Measurements from ENCODE around the gene EDN3.

Gene EDN3

DNA sequence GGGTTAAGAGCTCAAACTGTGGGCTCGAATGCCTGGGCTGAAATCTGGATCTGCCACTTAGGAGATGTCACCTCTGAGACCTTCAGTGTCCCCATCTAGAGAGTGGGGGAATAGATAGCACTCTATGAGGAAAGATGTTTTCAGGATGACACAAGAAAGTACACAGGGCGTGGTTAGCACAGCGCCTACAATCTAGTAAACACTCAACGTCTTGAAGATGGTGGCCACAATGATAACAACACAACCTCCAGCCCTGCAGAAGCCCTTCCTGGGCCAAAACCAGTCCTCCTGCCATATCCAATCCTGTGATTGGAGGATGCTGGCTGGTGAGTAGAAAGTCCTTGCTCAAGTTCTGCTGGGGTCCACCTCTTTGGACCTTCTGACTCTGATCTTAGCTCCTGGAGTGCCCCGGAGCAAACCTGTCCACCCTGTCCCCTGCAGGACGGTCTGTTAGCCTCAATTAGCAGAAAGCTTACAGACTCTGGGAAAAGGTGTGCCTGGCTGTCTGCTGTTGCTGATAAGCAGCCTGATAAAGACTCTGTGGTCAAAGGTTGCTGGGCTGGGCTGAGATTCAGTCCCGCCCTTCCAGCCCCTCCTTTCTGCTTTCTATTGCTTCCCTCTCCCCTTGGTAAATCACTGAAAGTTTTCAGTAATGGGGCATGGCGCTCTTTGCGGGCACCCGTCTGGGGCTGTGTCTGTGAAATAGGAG, 8.2 kb downstream of the EDN3 start:
- no peak for DNase-seq (ENCODE audit: low spot score)

DNA sequence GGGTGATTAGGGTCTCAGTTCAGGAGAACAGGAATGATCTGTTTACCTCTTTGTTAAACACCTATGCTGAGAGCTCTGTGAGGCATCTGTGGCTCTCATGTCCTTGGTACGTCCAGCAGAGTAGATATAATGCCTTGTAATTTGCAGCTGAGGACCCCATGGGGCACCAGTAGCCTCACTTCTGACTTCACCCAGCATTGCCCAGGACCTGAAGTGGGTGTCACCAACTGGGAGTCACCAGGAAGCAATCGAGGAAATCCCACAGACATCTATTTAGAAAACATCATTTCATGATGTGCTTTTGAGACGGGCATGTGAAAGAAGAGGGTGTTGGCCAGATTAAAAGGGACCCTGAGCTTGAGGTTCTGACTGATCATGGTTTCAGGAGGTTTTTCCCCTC, 8.8 kb downstream of the EDN3 start:
- DNase-seq (ENCODE audit: low spot score), result no peak

DNA sequence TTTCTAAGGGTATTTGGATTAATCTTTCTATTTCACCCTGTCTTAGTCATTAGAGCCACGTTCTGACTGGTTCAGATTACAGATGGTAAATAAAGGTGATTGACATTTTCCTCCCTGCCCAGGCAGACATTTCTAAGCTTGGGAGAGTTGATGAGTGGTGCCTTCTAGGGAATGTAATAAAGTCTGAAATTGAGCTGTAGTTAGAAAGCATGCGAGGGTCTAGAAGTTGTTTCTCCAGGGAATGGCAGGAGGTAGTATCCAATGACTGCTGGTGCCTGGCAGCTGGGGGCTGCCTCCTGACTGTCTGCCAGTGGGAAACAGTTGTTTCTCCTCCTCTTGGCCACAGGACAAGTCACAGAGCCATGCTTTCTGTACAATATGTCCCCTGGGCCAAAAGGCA, 14.6 kb downstream of the EDN3 start:
- no peak for DNase-seq (ENCODE audit: low spot score)

DNA sequence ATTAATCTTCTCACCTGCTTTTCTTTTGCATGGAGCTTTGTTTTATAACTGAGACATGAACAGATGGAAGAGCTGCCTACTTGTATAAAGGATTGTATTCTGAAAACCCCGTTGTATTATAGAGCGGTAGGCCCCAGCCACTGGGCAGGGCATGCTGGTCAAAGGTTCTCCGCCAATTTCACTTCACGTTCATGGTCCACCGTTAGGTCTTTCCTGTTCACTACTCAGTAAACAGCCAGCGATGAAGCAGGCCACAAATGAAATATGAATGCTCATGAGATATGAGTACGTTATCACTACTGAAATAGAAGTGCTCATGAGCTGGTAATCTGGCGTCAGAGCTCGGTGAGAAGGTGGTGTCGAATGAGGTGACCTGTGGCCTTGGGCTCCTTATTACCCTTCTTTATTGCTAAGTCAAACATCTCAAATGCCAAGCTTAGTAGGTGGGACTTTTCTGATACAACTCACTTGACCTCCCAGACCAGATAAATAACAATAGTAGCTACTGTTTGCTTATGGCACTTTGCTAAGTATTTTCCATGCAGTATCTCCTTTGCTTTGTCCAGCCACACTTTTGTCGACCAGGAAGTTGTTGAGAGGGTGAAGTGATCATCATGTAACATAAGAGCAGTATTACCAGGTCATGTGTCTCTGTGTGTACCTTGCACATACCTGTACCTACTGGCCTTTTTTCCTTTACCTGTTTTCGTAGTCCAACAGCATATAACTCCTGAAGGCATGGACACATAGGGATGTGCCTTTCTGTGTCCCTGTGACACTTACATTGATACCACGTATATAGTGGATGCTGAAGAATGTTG, 16.7 kb downstream of the EDN3 start:
- no peak for DNase-seq (ENCODE audit: low spot score)

DNA sequence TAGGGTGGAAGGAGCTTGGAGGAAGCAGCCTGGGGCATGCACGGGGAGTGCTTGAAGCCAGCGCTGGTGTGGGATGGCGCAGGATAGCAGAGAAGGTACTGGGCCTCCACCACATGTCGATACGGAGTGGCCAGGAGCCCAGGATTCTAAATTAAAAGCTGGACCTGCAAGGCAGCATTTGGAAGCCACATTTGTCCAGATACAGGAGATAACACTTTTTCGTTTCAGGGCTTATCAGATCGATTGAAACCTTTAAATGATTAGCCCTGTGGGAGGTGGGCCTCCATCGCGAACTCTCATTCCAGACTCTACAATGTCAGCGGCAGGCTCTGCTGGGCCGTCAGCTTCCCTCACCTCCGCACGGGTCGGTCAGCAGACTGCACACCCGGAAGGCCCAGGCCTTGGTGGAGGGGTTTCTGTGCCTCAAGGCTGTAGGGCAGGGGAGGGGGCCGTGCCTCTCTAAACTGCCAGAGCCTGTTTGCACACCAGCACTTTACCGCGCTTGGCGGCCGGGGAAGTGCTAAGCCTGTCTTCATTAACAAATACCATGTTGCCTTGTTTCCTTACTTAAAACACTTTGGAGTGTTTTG, 17.9 kb downstream of the EDN3 start:
- no peak for DNase-seq (ENCODE audit: low spot score)

DNA sequence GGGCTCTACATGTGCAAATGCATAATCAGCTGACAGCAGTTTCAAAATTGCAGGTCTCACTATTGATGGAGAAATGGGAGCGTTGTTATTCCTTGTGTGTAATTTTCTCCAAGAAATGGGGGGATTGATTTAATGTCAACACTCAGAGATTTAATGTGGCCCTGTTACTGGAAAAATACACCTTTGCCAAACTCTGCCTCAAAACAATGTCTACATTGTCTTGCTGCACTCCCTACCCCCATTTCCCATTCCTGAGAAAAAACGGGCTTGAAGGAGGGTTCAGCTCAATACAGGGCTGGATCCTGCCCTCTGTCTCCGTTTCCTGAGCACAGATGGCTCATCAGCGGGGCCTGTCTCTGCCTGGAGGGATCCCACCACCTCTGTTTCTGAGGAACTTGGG, 18.4 kb downstream of the EDN3 start:
- DNase-seq (ENCODE audit: low spot score), result no peak

DNA sequence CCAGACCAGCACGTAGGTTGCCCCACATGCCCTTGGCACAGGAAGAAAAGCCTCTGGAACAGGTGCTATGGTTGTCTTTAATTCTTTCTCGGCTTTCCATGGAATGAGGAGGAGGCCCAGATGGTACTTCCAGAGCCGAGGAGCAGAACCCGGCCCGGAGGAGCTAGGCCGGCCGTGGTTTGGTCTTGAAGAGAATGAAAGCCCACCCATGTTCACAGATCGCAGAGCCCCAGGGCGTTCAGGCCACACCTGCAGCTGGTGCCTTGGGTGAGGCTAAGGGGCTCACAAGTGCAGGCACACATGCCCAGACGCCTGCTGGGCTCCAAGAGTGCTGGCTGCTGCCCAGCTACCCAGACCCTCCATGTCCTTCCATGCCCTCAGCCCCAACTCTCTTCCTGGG, 20.0 kb downstream of the EDN3 start:
- no peak for DNase-seq (ENCODE audit: low spot score)

DNA sequence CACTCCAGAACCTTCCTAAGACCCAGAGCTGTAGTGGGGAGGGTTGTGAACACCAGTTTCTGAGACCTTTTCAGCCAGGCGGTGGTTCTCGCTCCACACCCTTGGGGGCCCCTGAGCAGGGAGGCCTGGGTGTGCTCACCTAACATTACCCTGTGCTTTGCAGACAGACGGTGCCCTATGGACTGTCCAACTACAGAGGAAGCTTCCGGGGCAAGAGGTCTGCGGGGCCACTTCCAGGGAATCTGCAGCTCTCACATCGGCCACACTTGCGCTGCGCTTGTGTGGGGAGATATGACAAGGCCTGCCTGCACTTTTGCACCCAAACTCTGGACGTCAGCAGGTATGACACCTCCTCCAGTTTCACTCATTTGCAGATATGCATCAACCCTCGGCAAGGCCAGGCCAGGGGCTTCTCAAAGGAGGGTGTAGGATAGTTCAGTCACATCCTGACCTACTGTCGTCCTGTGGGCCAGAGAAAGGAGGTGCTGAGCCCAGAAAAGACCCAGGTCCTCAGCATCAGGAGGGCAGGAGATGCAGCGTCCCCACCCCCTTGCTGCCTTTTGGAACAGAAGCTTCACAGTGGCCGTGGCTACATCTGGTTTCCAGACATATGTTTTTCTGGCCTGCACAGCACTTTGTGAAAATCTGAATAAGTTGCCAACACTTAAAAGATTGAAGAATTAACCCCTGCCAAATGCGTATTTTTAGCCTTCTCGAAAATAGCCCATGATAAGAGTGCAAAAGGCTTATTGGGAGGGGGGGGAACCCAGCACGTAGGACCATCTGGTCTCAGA, 20.6 kb downstream of the EDN3 start:
- DNase-seq (ENCODE audit: low spot score), result no peak

DNA sequence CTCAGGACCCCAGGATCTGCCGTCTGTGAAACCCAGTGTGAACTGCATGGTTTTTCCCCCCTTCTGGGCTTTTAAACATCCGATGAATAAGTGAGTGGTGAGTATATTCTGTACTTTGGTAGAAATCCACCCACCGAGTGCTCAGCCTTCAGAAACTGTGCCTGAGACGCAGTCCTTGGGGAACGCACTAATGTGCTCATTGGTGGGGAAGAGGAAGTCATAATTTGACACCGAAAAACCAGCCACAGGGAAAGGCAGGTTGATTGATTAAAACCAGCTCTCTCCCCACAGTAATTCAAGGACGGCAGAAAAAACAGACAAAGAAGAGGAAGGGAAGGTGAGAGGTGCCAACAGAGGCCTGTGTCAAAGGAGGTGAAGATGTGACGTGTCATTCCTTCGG, 21.7 kb downstream of the EDN3 start:
- DNase-seq (ENCODE audit: low spot score), result no peak

DNA sequence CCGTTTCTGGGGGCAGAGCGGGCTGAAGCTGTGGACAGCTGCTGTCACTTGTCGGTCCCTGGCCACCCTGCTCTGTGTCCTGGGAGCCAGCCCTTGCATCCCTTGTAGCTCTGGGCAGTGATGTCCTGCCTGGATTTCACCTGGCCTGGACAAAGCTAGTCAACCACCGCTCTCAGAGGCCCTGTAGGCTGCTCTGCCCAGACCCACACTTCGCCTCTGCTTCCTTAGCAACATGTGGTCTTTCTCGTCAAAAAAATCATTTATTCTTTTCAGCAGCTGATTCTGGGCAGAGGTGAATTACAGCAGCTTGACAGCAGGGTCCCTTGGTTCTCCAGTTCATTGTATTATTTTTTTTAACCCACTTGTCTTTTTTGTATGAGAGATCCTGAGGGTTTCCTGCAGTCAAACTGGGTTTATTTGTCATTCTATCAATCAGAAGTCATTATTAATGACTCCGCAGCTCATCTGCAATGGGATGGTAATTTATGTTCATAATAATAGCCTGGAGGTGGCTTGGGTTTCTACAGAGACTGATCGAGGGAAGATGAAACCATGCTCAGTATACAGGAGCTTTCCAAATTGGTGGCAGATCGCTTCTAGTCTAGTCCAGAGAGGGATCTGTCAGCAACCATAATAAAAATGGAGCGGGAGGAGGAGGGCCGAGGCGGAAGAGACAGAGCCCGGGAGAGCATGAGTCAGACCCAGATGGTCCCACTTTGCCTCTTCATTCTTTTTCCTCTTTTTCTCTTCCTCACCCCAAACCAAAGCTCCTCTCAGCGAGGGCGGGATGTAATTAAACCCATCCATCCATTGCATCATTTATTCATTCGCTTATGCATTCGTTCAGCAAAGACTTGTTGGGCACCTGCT, 22.4 kb downstream of the EDN3 start:
- DNase-seq (ENCODE audit: low spot score), result peak; percentile 30

DNA sequence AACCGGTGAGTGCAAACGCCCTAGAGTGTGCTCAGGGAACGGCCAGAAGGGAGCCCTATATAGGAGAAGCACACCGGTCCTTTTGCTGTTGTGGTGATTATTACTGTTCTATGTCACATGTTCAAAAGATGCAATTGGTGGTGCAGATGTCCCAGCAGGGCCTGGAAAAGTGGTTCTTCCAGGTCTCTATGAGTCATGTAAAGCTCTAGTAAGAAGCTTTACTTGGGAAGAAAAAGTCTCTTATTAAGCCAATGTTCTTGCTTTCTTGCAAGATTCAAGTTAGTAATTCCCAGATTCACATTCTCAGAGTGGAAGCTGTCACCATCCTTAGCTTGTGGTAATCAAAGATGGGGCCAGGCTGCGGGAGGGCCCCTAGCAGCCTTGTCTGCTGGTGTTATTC, 23.3 kb downstream of the EDN3 start:
- DNase-seq (ENCODE audit: low spot score), result no peak

DNA sequence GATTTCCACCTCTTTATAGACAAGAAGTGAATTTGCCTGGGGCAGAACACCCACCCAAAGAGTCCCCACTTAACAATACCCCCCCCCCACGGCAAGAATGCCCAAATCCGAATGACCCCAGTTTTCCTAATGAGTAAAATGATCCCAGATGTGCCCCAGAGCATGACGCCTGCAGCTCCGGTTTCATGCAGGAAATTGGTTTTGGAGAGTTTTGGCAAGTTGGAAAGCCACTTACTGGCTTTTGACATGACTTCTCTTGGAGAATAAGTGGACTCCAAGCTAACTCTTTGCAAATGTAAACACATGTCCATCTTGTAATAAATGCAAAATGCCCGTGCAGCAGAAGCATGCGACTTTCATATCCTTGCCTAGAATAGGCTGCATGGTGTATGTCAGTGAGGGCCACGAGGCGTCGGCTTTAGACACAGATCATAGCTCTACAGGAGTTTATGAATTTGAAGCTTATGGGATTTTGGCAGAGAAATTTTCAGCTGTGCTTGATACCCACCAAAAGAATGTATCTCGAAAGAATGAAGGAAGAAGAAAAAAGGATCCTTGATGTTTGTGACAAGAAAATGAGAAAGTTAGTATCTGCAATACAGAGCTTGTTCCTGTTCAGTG, 24.2 kb downstream of the EDN3 start:
- DNase-seq (ENCODE audit: low spot score), result no peak

DNA sequence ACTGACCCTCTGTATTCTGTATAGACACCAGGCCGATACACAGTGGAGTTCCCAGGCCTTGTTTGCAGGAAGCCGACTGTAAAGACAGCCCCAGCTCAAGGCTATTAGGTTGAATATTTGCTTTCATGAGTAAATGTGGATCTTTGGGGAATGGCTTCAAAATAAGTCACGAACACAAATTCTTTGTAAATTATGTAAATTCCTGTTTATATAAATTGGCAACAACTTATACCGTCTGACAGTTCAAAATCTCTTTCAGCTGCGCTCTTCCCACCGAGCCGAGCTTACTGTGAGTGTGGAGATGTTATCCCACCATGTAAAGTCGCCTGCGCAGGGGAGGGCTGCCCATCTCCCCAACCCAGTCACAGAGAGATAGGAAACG, 24.7 kb downstream of the EDN3 start:
- no peak for DNase-seq (ENCODE audit: low spot score)

DNA sequence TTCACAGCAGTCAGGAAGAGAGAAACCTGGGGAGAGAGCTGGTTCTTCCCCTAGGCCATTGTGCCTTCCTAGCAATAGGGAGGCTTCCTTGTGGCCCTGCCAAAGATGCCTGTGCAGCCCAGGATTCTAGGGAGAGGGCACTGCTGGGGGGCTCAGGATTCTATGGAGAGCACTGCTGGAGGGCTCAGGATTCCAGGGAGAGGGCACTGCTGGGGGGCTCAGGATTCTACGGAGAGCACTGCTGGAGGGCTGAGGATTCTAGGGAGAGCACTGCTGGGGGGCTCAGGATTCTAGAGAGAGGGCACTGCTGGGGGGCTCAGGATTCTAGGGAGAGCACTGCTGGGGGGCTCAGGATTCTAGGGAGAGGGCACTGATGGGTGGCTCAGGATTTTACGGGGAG, 25.8 kb downstream of the EDN3 start:
- no peak for DNase-seq (ENCODE audit: low spot score)

DNA sequence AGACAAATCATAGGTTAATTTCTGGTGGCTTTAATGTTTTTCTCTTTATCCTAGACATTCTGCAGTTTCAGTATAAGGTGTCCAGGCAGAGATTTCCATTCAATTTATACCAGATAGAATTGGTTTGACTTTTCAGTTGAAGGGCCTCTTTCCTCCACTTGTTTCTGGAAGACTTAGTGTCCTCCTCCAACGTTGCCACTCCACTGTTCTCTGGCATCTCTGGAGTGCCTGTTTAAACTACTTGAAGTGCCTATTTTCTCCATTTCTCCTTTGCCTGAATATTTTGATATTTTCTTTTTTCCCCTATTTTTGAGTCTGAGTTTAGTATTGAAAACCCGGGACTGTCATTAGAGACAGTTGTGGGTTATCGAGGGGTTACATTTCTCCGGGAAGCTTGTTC, 27.7 kb downstream of the EDN3 start:
- no peak for DNase-seq (ENCODE audit: low spot score)

DNA sequence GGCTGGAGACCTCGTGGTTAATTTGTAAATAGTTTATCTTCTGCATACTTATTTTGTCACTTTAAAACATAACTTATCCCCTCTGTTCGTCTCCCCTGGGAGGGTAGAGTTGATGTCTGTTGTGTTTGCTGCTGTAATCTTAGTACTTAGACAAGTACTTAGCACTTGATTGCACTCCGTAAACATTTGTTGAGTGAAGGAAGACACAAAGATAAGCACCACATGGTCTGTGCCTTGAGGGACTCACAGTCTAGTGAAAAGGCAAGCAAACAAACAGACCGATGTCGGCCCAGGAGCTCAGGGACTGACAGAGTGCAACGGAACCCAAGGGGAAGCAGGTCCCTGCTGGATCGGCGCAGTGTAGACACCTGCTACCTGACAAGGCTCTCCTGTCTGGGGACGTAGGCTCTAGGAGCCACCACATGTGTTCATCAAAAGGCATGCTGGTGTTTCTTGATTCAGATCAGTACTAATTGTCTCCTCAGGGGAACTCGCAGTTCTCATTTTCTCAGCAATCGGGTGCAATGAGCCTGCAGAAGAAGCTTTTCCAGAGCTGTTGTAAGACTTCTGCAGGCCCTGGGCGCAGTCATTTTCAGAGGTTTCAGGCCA, 31.4 kb downstream of the EDN3 start:
- no peak for DNase-seq (ENCODE audit: low spot score)

DNA sequence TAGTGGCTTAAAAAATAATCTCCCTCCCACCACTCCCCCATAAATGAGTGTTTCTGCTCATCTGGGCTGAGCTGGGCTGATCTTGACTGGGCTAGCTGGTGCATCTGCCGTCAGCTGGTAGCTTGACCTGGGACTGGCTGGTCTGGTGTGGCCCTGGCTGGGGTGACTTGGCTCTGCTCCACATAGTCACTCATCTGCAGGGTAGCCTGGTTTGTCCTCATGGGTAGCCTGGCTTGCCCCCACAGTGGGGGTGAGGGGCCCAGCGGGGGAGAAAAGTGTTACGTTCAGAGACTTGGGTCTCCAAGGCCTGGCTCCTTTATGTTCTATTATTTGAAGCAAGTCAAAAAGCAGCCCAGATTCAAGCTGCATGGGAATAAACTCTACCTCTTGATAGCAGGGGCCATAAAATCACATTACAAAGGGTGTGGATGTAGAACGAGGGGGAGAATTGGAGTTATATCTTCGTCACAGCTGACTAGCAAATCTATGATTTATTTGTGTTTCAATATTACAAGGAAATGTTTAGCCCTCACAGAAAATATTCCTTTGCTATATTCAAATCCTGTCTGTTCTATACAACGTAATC, 32.9 kb downstream of the EDN3 start:
- no peak for DNase-seq (ENCODE audit: low spot score)

DNA sequence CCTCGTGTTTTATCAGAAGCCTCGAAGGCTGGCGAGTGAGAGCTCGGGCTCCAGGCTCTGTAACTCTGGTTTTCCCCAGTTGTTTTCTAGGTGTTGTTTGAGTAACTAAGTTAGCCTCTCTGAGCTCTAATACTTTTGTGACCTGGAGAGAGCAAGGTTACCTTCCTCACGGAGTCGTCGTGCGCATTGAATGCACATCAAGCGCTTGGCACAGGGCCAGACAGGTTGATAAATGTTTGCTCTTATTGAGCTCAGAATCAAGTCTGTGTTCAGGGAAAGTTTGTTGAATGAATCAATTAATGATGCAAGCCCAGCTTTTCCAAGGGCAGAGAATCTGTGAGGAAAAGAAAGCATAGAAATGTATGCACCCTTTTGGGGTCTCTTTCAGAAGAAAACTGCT, 33.5 kb downstream of the EDN3 start:
- DNase-seq (ENCODE audit: low spot score), result no peak

DNA sequence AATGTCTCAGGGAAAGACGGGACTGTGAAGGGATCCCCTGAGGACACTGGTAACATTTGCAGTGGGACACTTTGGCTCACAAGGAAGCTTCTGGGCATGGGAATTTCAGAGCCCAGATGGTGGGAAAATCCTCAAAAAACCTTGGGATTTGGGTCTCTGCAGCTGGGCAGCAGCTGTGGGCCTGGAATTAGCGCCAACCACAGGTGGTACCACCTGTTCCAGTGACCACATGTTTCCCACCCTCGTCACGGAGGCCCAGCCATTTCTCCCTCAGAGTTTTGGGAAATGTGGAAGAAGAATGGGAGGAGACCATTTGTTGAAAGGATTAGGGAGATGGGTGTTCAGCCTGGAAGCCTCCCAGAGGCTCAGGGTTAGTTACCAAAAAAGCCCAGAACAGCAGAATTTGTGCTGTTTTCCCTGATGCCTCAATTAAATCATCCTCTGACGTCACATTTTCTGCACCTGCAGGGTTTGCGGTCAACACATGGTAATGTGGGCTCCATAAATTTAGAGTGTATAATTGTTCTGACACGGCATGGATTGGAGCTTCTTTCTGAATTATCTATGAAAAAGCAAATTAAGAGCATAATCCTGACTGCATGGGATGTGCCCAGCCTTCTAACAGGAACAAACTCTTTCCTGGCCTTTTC, 34.4 kb downstream of the EDN3 start:
- no peak for DNase-seq (ENCODE audit: low spot score)

DNA sequence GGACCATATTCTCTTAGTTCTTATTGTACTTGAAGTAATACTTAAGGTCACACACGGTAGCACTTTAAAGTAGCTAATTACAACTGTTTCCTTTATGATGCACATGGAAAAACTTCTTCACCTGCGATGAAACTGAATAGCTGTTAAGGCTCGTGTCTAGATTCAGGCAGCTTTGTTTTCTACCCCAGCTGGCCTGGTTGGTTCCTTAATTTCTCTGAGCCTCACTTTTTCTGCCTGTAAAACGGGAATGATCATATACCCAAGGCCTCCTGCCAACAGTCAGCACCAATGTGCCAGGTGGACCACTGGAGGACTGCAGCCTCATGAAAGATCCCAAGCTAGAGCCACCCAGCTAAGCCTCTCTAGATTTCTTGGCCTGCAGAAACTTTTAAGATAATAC, 35.0 kb downstream of the EDN3 start:
- no peak for DNase-seq (ENCODE audit: low spot score)

All from AG08395 (cell line).